ENCODE data around the gene CBLN3.
"Not testable (repeated sequence)": the region's sequence is repeated elsewhere in the genome, so short reads cannot be mapped to it uniquely, and the experiment has no call there.

CBLN3 gene
- total RNA-seq: 2.6 to 5.1 (median 4.4) reads per million in 4 experiments

- DNase-seq: peak; percentile 72
These were observed at the start of gene CBLN3, which contains the start of gene KHNYN for GRCh38 chr14:24429395-24430142. CBLN3 (minus strand) TSS chr14:24429668; CDS start chr14:24429054, 614 bp downstream. KHNYN (plus strand) TSS chr14:24429954; CDS start chr14:24430731, 777 bp downstream.

GRCh38 chr14:24475261-24475660, 45.8 kb upstream of the CBLN3 start:
- no peak for DNase-seq

GRCh38 chr14:24473211-24473610, 43.7 kb upstream of the CBLN3 start:
- DNase-seq: no peak

DNA sequence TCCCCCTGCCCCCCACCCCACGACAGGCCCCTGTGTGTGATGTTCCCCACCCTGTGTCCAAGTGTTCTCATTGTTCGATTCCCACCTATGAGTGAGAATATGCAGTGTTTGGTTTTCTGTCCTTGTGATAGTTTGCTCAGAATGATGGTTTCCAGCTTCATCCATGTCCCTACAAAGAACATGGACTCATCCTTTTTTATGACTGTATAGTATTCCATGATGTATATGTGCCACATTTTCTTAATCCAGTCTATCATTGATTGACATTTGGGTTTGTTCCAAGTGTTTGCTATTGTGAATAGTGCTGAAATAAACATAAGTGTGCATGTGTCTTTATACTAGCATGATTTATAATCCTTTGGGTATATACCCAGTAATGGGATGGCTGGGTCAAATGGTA, 41.0 kb upstream of the CBLN3 start:
- not testable (repeated sequence) for DNase-seq

GRCh38 chr14:24465805-24466204, 36.3 kb upstream of the CBLN3 start:
- DNase-seq: no peak

DNA sequence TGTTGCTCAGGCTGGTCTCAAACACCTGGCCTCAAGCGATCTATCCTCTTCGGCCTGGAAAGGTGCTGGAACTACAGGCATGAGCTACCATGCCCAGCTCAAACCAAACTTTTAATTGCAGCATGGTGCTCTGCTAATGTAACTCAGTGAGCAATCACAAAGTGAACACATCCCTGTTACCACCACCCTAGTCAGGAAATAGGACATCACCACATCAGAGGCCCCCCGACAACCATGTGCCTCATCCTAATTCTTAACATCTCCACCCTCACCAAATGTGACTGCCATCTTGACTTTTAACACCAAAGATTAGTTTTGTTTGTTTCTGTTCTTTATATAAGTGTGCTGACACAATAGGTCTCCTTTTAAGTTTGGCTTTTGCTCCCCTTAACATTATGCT, 35.9 kb upstream of the CBLN3 start:
- DNase-seq: no peak

DNA sequence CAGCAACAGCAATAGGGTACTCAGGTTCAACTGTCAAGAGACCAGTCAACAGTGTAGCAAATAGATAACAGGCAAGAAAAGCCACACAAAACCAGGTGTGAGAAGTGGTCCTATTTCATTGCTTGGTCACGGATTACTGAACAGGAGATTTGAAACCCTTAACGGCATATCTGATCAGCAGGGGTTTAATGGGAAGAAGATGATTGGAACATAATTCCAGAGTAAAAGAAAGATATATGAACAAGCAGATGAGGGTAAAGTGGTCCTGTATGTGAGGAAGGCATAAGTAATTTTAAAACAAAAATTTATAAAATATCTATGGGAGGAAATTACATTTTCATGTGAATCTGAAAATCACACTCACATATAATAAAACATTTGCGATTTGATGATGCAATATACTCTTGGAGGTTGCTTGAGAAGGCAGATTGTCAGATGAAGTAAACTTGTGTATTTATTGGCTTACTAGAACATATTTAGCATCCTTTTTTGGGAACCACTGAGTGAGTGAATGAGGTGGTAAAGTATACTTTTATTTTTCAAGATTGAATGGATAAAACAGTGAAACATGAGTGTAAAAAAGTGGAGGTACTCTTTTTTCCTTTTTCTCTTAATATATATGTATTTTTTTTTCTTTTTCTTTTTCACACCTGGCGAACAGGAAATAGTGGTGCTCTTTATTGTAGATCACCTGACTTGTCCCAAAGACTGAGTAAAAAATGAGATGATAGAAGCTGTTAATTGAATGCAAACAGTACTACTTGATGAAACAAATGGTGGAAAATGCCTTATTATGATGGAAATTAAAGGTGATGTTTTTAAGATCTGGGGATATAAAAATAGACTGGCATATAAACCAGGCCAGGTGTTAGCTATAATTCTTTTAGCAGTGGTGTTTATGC, 34.7 kb upstream of the CBLN3 start:
- no peak for DNase-seq

- no peak for DNase-seq
These were observed 33.8 kb upstream of the CBLN3 start for GRCh38 chr14:24463017-24463883.

- no peak for DNase-seq
These were observed 31.9 kb upstream of the CBLN3 start for GRCh38 chr14:24461336-24461735.

DNA sequence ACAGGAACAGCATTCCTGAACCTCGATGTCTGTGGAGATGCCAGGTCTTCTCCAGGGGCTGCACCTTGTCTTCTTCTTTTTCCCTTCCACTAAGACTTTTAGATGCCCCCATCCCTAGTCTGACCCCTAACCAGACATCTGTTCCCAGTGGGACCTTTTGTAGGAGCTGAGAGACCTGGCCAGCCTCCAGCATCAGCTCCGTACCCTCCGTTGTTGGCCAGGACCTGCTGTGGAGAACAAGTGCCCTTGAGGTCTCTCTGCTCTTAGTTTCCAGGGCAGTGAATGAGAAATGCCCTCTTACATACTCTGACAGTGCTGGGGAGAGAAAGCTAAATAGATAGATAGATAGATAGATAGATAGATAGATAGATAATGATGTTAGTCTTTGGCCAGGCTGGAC, 29.9 kb upstream of the CBLN3 start:
- no peak for DNase-seq

DNA sequence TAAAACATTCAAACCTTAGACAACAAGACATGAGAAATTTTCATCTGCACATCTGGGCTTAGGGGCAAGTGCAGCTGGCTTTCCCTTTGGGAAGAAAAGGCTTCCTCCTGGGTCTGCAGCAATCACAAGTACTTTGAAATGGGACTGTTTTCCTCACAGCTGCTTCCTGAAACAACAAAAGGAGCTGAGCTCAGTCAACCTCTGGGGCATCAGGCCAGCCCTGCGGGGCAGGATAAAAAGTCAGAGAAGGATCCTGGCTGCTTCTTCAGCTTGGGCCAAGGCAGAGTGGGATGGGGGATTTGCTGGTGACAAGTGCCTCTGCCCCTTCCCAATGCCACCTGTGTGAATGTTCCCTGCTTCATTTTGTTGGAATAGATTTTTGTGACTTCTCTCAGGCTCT, 29.3 kb upstream of the CBLN3 start:
- no peak for DNase-seq

DNA sequence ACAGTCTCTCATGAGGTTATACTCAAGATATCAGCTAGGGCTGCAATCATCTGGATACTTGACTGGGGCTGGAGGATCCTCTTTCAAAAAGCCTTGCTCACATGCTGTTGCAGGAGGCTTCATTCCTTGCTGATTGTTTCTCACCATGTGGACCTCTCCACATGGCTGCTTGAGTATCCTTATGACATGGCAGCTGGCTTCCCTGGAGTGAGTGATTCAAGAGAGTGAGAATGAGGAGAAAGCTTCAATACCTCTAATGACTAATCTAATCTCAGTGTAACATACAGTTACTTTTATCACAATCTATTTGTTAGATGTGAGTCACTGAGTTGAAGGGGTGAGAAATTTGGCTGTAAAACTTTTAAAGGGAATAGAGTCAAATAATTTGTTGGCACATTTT, 27.5 kb upstream of the CBLN3 start:
- DNase-seq: no peak

DNA sequence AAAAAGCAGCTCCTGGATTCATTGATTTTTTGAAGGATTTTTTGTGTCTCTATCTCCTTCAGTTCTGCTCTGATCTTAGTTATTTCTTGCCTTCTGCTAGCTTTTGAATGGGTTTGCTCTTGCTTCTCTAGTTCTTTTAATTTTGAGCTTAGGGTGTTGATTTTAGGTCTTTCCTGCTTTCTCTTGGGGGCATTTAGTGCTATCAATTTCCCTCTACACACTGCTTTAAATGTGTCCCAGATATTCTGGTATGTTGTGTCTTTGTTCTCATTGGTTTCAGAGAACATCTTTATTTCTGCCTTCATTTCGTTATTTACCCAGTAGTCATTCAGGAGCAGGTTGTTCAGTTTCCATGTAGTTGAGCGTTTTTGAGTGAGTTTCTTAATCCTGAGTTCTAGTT, 21.4 kb upstream of the CBLN3 start:
- not testable (repeated sequence) for DNase-seq

- DNase-seq: no peak
These were observed 13.7 kb upstream of the CBLN3 start for GRCh38 chr14:24443053-24443665.

GRCh38 chr14:24442240-24443052, 13.0 kb upstream of the CBLN3 start, which contains the start of gene SDR39U1:
SDR39U1 (minus strand) TSS chr14:24442776; CDS start chr14:24442769, 7 bp downstream.
- peak; percentile 94 for DNase-seq

- no peak for DNase-seq
These were observed 12.4 kb upstream of the CBLN3 start for GRCh38 chr14:24441904-24442239.

- DNase-seq: no peak
These were observed 12.0 kb upstream of the CBLN3 start for GRCh38 chr14:24441485-24441884.

DNA sequence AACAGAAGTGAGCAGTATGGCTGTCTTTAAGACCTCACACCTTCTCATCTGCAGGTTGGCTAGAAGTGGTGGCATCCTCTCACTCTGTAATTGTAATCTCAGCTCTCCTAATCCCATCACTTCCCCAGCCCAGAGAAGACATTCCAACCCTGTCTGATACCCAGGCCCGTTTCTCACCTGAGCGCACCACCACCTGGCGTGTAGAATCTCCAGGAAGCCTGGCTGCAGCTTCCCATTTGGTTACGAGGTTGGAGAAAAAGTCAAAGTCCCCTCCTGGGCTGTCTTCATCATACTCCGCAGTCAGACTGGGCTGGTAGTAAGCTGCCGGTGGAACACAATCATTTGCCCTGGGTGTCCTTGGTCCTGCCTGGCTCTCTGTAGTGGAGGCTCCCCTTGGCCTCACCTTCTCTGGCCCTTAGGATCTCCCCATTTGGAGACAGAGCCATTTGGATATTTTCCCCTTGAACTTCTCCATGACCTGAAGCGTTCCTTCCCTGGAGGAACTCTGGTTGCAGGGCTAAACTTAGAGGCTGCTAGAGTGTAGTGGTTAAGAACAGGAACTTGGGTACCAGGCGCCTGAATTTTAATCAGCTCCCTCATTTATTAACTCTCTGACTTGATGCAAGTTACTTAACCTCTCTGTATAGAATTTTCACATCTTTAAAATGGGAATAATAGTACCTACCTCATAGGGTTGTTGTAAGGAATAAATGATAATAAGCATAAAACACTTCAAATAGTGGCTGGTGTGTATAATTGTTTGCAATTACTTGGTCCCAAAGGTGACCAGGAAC, 11.3 kb upstream of the CBLN3 start:
- DNase-seq: no peak

DNA sequence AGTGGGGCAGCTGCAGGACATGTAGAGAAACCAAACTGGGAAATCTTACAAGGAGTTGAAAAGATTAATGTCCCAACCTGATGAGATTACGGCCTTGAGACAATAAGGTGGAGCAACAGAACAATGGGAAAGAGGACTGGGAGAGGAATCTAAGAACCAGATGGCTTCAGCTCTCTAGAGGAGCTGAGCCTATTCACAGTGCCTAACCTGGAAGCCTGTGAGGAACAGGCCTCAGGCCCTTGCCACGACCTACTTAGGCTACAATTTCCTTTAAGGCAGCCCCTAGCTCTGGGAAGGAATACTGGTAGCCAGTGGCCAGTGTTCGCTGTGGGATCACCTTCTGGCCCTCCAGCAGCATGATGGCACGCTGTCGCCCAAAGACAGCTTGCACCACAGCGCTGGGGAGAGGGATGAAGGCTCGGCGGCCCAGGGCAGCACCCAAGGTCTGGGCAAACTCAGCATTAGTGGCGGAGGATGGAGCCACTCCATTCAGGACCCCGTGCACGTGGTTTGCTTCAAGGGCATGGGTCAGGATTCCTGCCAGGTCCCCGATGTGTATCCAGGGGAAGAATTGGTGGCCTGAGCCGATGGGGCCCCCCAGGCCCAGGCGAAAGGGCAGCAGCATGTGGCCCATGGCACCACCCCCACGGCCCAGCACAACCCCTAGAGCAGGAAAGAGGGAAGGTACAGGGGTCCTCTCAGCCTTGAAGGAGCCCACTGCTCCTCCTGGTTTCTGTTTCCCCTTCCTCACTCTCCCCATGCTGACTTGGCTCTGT, 10.6 kb upstream of the CBLN3 start:
- DNase-seq: no peak

GRCh38 chr14:24439257-24439656, 9.8 kb upstream of the CBLN3 start:
- DNase-seq: no peak
